Stomach smooth muscle (tissue), 2 donors: ENCODE data around the gene INPP5K.
"Not testable (repeated sequence)": the region's sequence is repeated elsewhere in the genome, so short reads cannot be mapped to it uniquely, and the experiment has no call there.

Experiments used
- H3K27ac ChIP-seq: one replicate; pipeline ENCODE4 v1.7.0; 2013; ENCODE audit warnings: mild to moderate bottlenecking, low read length, inconsistent platforms
- H3K27me3 ChIP-seq, 2 donors: one replicate each; pipeline ENCODE4 v1.7.0; 2013; ENCODE audit warnings: low read length in 2 of 2; ENCODE audit not compliant: insufficient read depth in 2 of 2, control insufficient read depth in 1 of 2
- H3K36me3 ChIP-seq, 2 donors: one replicate each; pipeline ENCODE4 v1.7.0; 2013; ENCODE audit warnings: low read length in 2 of 2; ENCODE audit not compliant: control insufficient read depth in 2 of 2, insufficient read depth in 2 of 2
- H3K4me1 ChIP-seq: one replicate; pipeline ENCODE4 v1.7.0; 2013; ENCODE audit warnings: low read length; ENCODE audit not compliant: control insufficient read depth, insufficient read depth
- H3K4me3 ChIP-seq, 2 donors: one replicate each; pipeline ENCODE4 v1.7.0; 2013; ENCODE audit warnings: low read length in 2 of 2
- H3K9ac ChIP-seq, 2 donors: one replicate each; pipeline ENCODE4 v1.7.0; 2013; ENCODE audit warnings: low read length in 2 of 2, mild to moderate bottlenecking in 1 of 2
- H3K9me3 ChIP-seq, 2 donors: one replicate each; pipeline ENCODE4 v1.7.0; 2013; ENCODE audit warnings: low read length in 2 of 2; ENCODE audit not compliant: control insufficient read depth in 2 of 2
- donor health status: healthy.
- donor health status: Pancreatic carcinoma.

The INPP5K gene

DNA sequence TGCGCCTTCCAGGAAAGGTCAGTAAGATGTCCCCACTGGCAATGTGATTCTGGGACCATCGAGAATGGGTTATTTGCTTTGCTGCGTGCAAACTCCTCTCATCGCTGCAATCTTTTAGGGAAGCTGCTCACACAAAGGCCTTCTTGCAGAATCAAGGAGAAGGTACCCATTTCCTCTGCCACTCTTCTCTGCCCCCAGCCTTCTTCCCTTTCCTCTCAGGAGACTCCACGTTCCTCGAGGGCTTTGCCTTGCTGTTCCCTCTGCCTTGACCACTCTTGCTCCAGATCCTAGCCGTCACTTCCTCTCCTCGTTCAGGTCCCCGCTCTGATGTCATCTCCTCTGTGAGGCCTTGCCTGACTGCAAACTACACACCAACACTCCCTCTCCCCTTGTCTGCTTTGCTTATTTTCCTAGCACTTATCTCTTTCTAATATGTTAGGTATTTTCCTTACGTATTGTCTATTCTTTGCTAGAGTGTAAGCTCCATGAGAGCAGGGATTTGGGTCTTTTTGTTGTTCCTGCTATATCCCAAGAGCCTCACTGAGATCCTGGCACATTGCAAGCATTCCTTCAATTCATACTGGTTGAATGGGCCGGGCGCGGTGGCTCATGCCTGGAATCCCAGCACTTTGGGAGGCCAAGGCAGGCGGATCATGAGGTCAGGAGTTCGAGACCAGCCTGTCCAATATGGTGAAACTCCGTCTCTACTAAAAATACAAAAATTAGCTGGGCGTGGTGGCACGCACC is 55.0 kb downstream of the INPP5K start:
- Histone ChIP-seq H3K9ac (no peak overlapping the region), H3K4me3 (no peak overlapping the region), H3K36me3 (peaks cover 6 to 22% of the 10 kb centered on the region in 2 donors), H3K27ac (peak overlapping the region; percentile 11), H3K9me3 (no peaks in the 10 kb centered on the region), H3K27me3 (no peaks in the 10 kb centered on the region), H3K4me1 (peaks cover 10% of the 10 kb centered on the region)

DNA sequence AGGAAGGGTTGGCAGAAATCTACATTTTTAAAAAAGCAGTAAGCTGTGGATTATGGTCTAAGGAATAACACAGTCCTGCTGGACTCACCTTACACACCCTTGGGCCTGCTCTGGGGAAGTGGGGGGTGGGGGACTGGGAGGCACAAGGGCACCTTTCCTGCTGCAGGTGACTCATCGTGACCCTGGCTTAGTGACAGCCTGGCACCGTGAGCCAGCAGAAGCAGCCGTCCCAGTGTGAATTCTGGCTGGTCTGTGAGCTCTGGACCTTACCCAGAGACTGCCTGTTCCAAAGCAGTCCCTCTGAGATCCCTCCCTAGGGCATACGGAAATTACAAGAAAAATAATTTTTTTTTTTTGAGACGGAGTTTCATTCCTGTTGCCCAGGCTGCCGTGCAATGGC is 56.2 kb downstream of the INPP5K start:
- H3K27ac ChIP-seq, result peak overlapping the region; percentile 46
- peaks cover 12% of the 10 kb centered on the region for H3K4me1 ChIP-seq
- H3K27me3 ChIP-seq, result no peaks in the 10 kb centered on the region
- H3K4me3 ChIP-seq, result no peak overlapping the region
- H3K9me3 ChIP-seq, result no peaks in the 10 kb centered on the region
- H3K9ac ChIP-seq, result peak overlapping the region in 1 of 2 donors; percentile 14
- peaks cover 6 to 20% of the 10 kb centered on the region in 2 donors for H3K36me3 ChIP-seq

DNA sequence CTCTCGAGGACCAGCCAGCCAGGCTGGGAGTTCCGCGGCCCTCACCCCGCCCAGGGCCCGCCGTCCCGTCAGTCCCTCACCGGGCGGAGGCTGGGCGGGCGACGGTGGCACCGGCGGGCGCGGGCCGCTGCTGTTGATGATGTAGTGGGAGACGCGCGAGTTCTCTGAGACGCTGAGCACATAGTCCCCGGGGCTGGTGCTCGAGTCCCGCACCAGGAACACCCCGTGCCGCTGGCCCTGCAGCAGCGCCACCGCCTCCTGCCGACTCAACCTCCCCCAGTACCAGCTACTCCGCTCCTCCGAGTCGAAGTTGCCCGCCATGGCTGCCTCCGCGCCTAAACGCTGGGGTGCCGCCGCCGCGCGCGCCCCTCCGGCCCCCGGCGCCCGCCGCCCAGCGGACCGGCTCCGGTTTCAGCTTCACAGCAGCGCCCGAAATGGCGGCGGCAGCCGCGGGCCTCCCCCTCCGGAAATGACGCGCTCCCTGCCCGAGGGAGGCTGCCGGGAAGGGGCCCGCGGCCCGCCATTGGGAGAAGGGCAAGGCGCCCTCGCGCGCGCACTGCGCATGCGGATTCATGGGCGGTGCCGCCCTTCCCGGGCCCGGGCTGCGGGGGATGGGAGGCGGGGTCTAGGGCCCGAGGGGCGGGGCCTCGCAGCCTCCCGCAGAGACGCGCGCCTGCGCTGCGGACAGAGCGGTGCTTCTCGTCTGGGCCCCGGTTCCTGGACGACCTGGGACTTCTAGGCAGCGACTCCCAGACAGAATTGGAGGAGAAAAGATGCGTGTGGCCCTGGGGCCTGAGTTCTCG is 60.4 kb downstream of the INPP5K start, which contains the start of gene CRK:
TSS of gene CRK (minus strand) at position 436 of the 803 bp plus-strand sequence. CDS start at position 321, 115 bp downstream.
- H3K27me3 ChIP-seq, result no peaks in the 10 kb centered on the region
- H3K36me3 ChIP-seq, result no peaks in the 10 kb centered on the region
- H3K27ac ChIP-seq, result peak within 1 kb of the TSS; percentile 92
- peaks cover 19% of the 10 kb centered on the region for H3K4me1 ChIP-seq
- no peaks in the 10 kb centered on the region for H3K9me3 ChIP-seq
- peak within 1 kb of the TSS; percentile 83 to 86 for H3K9ac ChIP-seq
- H3K4me3 ChIP-seq, result peak within 1 kb of the TSS; percentile 78 to 91

GRCh38 chr17:1455291-1455796 is 61.1 kb downstream of the INPP5K start:
- Histone ChIP-seq H3K9ac (peak overlapping the region; percentile 83 to 86), H3K4me3 (peak overlapping the region; percentile 60 to 91), H3K27me3 (no peaks in the 10 kb centered on the region), H3K27ac (peak overlapping the region; percentile 92), H3K4me1 (peaks cover 18% of the 10 kb centered on the region), H3K36me3 (no peaks in the 10 kb centered on the region), H3K9me3 (no peaks in the 10 kb centered on the region)

DNA sequence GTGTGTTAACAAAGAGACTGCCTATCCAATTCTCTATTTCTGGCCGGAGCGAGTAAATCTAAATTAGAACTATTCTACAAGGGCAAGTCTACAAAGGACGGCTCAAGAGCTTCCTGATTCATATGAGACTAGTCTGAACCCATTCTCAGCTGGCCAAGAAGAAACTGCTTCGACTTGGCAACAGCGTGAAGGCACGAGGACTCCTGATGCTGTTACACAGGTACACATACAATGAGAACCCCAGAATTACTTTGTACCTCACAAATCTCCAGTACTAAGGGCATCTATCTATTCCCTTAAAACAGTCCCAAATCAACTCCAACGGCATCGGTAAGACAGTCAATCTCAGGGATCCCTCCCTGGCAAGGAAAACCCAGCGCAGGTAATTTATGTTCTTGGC is 61.9 kb downstream of the INPP5K start:
- no peaks in the 10 kb centered on the region for H3K27me3 ChIP-seq
- H3K36me3 ChIP-seq, result no peaks in the 10 kb centered on the region
- H3K4me3 ChIP-seq, result peak overlapping the region; percentile 60 to 91
- H3K27ac ChIP-seq, result peak overlapping the region; percentile 92
- H3K9ac ChIP-seq, result peak overlapping the region in 1 of 2 donors; percentile 83
- no peaks in the 10 kb centered on the region for H3K9me3 ChIP-seq
- peaks cover 16% of the 10 kb centered on the region for H3K4me1 ChIP-seq

DNA sequence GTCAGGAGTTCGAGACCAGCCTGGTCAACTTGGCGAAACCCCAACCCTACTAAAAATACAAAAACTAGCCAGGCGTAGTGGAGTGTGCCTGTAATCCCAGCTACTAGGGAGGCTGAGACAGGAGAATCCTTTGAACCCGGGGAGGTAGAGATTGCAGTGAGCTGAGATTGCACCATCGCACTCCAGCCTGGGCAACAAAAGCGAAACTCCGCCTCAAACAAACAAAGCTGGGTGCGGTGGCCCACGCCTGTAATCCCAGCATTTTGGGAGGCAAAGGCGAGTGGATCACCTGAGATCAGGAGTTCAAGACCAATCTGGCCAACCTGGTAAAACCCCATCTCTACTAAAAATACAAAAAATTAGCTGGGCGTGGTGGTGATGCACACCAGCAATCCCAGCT is 62.7 kb downstream of the INPP5K start:
- H3K9me3 ChIP-seq, H3K9ac ChIP-seq, H3K27me3 ChIP-seq, H3K27ac ChIP-seq, H3K36me3 ChIP-seq, H3K4me3 ChIP-seq: not testable (repeated sequence)
- peaks cover 21% of the 10 kb centered on the region for H3K4me1 ChIP-seq

DNA sequence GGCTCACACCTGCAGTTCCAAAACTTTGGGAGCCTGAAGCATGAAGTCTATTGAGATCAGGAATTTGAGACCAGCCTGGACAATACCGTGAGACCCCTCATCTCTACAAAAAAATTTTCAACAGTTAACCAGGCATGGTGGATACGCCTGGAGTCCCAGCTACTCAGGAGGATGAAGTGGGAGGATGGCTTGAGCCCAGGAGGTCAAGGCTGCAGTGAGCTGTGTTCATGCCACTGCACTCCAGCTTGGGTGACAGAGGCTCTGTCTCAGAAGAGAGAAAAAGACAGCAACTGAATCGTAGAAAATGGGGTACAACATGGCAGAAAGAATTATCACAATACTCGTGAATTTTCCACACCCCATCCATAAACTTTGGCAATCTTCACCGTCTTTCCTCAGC is 63.6 kb downstream of the INPP5K start:
- Histone ChIP-seq H3K27ac (no peak overlapping the region), H3K4me3 (no peak overlapping the region), H3K36me3 (no peaks in the 10 kb centered on the region), H3K4me1 (peaks cover 21% of the 10 kb centered on the region), H3K9me3 (no peaks in the 10 kb centered on the region), H3K9ac (no peak overlapping the region), H3K27me3 (no peaks in the 10 kb centered on the region)

DNA sequence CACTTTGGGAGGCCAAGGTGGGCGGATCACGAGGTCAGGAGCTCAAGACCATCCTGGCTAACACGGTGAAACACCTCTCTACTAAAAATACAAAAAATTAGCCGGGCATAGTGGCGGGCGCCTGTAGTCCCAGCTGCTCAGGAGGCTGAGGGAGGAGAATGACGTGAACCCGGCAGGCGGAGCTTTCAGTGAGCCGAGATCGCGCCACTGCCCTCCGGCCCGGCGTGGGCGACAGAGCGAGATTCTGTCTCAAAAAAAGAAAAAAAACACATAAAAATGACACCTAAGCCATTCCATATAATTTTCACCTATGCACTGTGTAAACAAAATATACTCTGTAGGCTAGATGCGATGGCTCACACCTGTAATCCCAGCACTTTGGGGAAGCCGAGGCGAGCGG is 66.2 kb downstream of the INPP5K start:
- H3K36me3 ChIP-seq, H3K9me3 ChIP-seq, H3K9ac ChIP-seq, H3K27me3 ChIP-seq, H3K4me3 ChIP-seq, H3K27ac ChIP-seq: not testable (repeated sequence)
- peaks cover 18% of the 10 kb centered on the region for H3K4me1 ChIP-seq

- H3K4me3 ChIP-seq, result no peak overlapping the region
- no peaks in the 10 kb centered on the region for H3K9me3 ChIP-seq
- H3K27me3 ChIP-seq, result no peaks in the 10 kb centered on the region
- no peaks in the 10 kb centered on the region for H3K36me3 ChIP-seq
- H3K27ac ChIP-seq, result no peak overlapping the region
- H3K4me1 ChIP-seq, result peaks cover 15% of the 10 kb centered on the region
- H3K9ac ChIP-seq, result no peak overlapping the region
These were observed 66.9 kb downstream of the INPP5K start for GRCh38 chr17:1449412-1449967.

GRCh38 chr17:1447052-1447451 is 69.4 kb downstream of the INPP5K start:
- no peaks in the 10 kb centered on the region for H3K9me3 ChIP-seq
- no peaks in the 10 kb centered on the region for H3K36me3 ChIP-seq
- no peak overlapping the region for H3K4me3 ChIP-seq
- no peaks in the 10 kb centered on the region for H3K27me3 ChIP-seq
- no peak overlapping the region for H3K9ac ChIP-seq
- H3K27ac ChIP-seq, result no peak overlapping the region
- peaks cover 11% of the 10 kb centered on the region for H3K4me1 ChIP-seq
